Activated T-cell treated with anti-CD3 and anti-CD28 coated beads, Interleukin-2, amount 50 U/mL, for 24 hours (primary cell): Measurements from ENCODE around the gene YTHDF1.
"Not testable (repeated sequence)": the region's sequence is repeated elsewhere in the genome, so short reads cannot be mapped to it uniquely, and the experiment has no call there.

Experiments used
- DNase-seq: peaks from one replicate; pipeline ENCODE4 v3.0.0-alpha.2; 2020
- H3K27ac Mint-ChIP-seq: 2 replicates; pipeline ENCODE4 v1.8.0; 2020; ENCODE audit warnings: mild to moderate bottlenecking, mixed read lengths
- H3K27me3 Mint-ChIP-seq: 2 replicates; pipeline ENCODE4 v1.8.0; 2020; ENCODE audit warnings: mixed read lengths
- H3K36me3 Mint-ChIP-seq: 2 replicates; pipeline ENCODE4 v1.8.0; 2020; ENCODE audit warnings: low read depth, mixed read lengths
- H3K4me1 Mint-ChIP-seq: 2 replicates; pipeline ENCODE4 v1.8.0; 2020; ENCODE audit warnings: low read depth, mixed read lengths
- H3K4me3 Mint-ChIP-seq: 2 replicates; pipeline ENCODE4 v1.8.0; 2020; ENCODE audit warnings: mild to moderate bottlenecking, moderate library complexity, mixed read lengths
- H3K9me3 Mint-ChIP-seq: 2 replicates; pipeline ENCODE4 v1.8.0; 2020; ENCODE audit warnings: mixed read lengths

Gene YTHDF1

GRCh38 chr20:63161176-63161651, 54.7 kb downstream of the YTHDF1 start:
- H3K4me1 Mint-ChIP-seq: peaks cover 2% of the 10 kb centered on the region
- H3K36me3 Mint-ChIP-seq: no peaks in the 10 kb centered on the region
- no peak overlapping the region for H3K4me3 Mint-ChIP-seq
- H3K27ac Mint-ChIP-seq: no peak overlapping the region
- no peak for DNase-seq
- H3K9me3 Mint-ChIP-seq: no peaks in the 10 kb centered on the region
- H3K27me3 Mint-ChIP-seq: no peaks in the 10 kb centered on the region

- H3K36me3 Mint-ChIP-seq: no peaks in the 10 kb centered on the region
- peaks cover 4% of the 10 kb centered on the region for H3K27me3 Mint-ChIP-seq
- H3K4me3 Mint-ChIP-seq: no peak overlapping the region
- H3K9me3 Mint-ChIP-seq: no peaks in the 10 kb centered on the region
- no peak for DNase-seq
- H3K27ac Mint-ChIP-seq: no peak overlapping the region
- H3K4me1 Mint-ChIP-seq: peaks cover 2% of the 10 kb centered on the region
Measured at GRCh38 chr20:63160641-63161175, 55.2 kb downstream of the YTHDF1 start.

GRCh38 chr20:63159826-63160640, 55.9 kb downstream of the YTHDF1 start:
- Mint-ChIP-seq H3K4me1 (peaks cover 2% of the 10 kb centered on the region), H3K9me3 (no peaks in the 10 kb centered on the region), H3K4me3 (no peak overlapping the region), H3K27ac (no peak overlapping the region), H3K27me3 (peaks cover 4% of the 10 kb centered on the region), H3K36me3 (no peaks in the 10 kb centered on the region)
- DNase-seq: no peak

GRCh38 chr20:63159251-63159650, 56.7 kb downstream of the YTHDF1 start:
- DNase-seq, H3K4me3 Mint-ChIP-seq, H3K27ac Mint-ChIP-seq, H3K36me3 Mint-ChIP-seq, H3K9me3 Mint-ChIP-seq, H3K27me3 Mint-ChIP-seq, H3K4me1 Mint-ChIP-seq: not testable (repeated sequence)

- Mint-ChIP-seq H3K27ac (no peak overlapping the region), H3K9me3 (no peaks in the 10 kb centered on the region), H3K4me1 (peaks cover 2% of the 10 kb centered on the region), H3K4me3 (no peak overlapping the region), H3K27me3 (peaks cover 9% of the 10 kb centered on the region), H3K36me3 (no peaks in the 10 kb centered on the region)
- DNase-seq: no peak
Measured at GRCh38 chr20:63158845-63159244, 57.1 kb downstream of the YTHDF1 start.

GRCh38 chr20:63158352-63158751, 57.6 kb downstream of the YTHDF1 start:
- Mint-ChIP-seq H3K4me1 (peaks cover 2% of the 10 kb centered on the region), H3K36me3 (no peaks in the 10 kb centered on the region), H3K4me3 (no peak overlapping the region), H3K9me3 (no peaks in the 10 kb centered on the region), H3K27me3 (peaks cover 14% of the 10 kb centered on the region), H3K27ac (no peak overlapping the region)
- no peak for DNase-seq

- H3K27ac Mint-ChIP-seq, DNase-seq, H3K36me3 Mint-ChIP-seq, H3K4me1 Mint-ChIP-seq, H3K4me3 Mint-ChIP-seq, H3K9me3 Mint-ChIP-seq: not testable (repeated sequence)
- H3K27me3 Mint-ChIP-seq: peaks cover 21% of the 10 kb centered on the region
Measured at GRCh38 chr20:63157431-63157830, 58.5 kb downstream of the YTHDF1 start.

- no peak overlapping the region for H3K27ac Mint-ChIP-seq
- H3K9me3 Mint-ChIP-seq: no peaks in the 10 kb centered on the region
- H3K4me1 Mint-ChIP-seq: no peaks in the 10 kb centered on the region
- no peaks in the 10 kb centered on the region for H3K36me3 Mint-ChIP-seq
- DNase-seq: no peak
- peaks cover 26% of the 10 kb centered on the region for H3K27me3 Mint-ChIP-seq
- H3K4me3 Mint-ChIP-seq: no peak overlapping the region
Measured at GRCh38 chr20:63156221-63156671, 59.7 kb downstream of the YTHDF1 start.

GRCh38 chr20:63155266-63156165, 60.4 kb downstream of the YTHDF1 start:
- H3K9me3 Mint-ChIP-seq: no peaks in the 10 kb centered on the region
- no peak overlapping the region for H3K4me3 Mint-ChIP-seq
- no peak for DNase-seq
- H3K27ac Mint-ChIP-seq: no peak overlapping the region
- peaks cover 31% of the 10 kb centered on the region for H3K27me3 Mint-ChIP-seq
- no peaks in the 10 kb centered on the region for H3K36me3 Mint-ChIP-seq
- no peaks in the 10 kb centered on the region for H3K4me1 Mint-ChIP-seq

GRCh38 chr20:63154395-63154794, 61.5 kb downstream of the YTHDF1 start:
- no peaks in the 10 kb centered on the region for H3K9me3 Mint-ChIP-seq
- H3K4me1 Mint-ChIP-seq: no peaks in the 10 kb centered on the region
- H3K4me3 Mint-ChIP-seq: no peak overlapping the region
- peaks cover 40% of the 10 kb centered on the region for H3K27me3 Mint-ChIP-seq
- no peak for DNase-seq
- no peaks in the 10 kb centered on the region for H3K36me3 Mint-ChIP-seq
- no peak overlapping the region for H3K27ac Mint-ChIP-seq

GRCh38 chr20:63153254-63154221, 62.4 kb downstream of the YTHDF1 start:
- no peaks in the 10 kb centered on the region for H3K4me1 Mint-ChIP-seq
- peaks cover under 1% of the 10 kb centered on the region for H3K9me3 Mint-ChIP-seq
- H3K27me3 Mint-ChIP-seq: peaks cover 45% of the 10 kb centered on the region
- H3K36me3 Mint-ChIP-seq: no peaks in the 10 kb centered on the region
- H3K4me3 Mint-ChIP-seq: no peak overlapping the region
- DNase-seq: no peak
- H3K27ac Mint-ChIP-seq: no peak overlapping the region

GRCh38 chr20:63152322-63153253, 63.3 kb downstream of the YTHDF1 start:
- Mint-ChIP-seq H3K4me3 (no peak overlapping the region), H3K9me3 (peaks cover 9% of the 10 kb centered on the region), H3K27ac (no peak overlapping the region), H3K36me3 (no peaks in the 10 kb centered on the region), H3K4me1 (no peaks in the 10 kb centered on the region), H3K27me3 (peaks cover 51% of the 10 kb centered on the region)
- DNase-seq: no peak
